BLaER1 (cell line): Measurements from ENCODE around the gene NANOS3.
A peak's percentile ranks its signal among the peaks of the same experiment; 100 is the strongest.

Experiments
- H3K27ac ChIP-seq: shearing (Covaris generic); formaldehyde crosslinking; 2 replicates; pipeline ENCODE4 v1.8.1; 2022
- H3K27me3 ChIP-seq: shearing (Covaris generic); formaldehyde crosslinking; 2 replicates; pipeline ENCODE4 v1.8.1; 2022
- H3K36me3 ChIP-seq: shearing (Covaris generic); formaldehyde crosslinking; 2 replicates; pipeline ENCODE4 v1.8.1; 2022
- H3K4me1 ChIP-seq: shearing (Covaris generic); formaldehyde crosslinking; 2 replicates; pipeline ENCODE4 v1.8.1; 2022
- H3K4me2 ChIP-seq: shearing (Covaris generic); formaldehyde crosslinking; 2 replicates; pipeline ENCODE4 v1.8.1; 2022
- H3K4me3 ChIP-seq: shearing (Covaris generic); formaldehyde crosslinking; 2 replicates; pipeline ENCODE4 v1.8.1; 2022
- H3K9ac ChIP-seq: shearing (Covaris generic); formaldehyde crosslinking; 2 replicates; pipeline ENCODE4 v1.8.1; 2022
- H3K9me3 ChIP-seq: shearing (Covaris generic); formaldehyde crosslinking; 2 replicates; pipeline ENCODE4 v1.8.1; 2022
- H4K20me1 ChIP-seq: shearing (Covaris generic); formaldehyde crosslinking; 2 replicates; pipeline ENCODE4 v1.8.1; 2022
- Cebpa-rat ChIP-seq: shearing (Covaris generic); IDR thresholded peaks from 2 replicates; pipeline ENCODE4 v1.8.1; 2022

Gene NANOS3

GRCh38 chr19:13842291-13843103 lies 34.4 kb upstream of the NANOS3 start:
- H4K20me1 ChIP-seq = peaks cover 5% of the 10 kb centered on the region; the same call in 1 of the 2 replicates
- H3K9me3 ChIP-seq = no peaks in the 10 kb centered on the region
- H3K27ac ChIP-seq = peak overlapping the region; percentile 95
- no peak for TF ChIP-seq Cebpa-rat
- peak overlapping the region; percentile 95 for H3K9ac ChIP-seq
- peaks cover 87% of the 10 kb centered on the region for H3K4me1 ChIP-seq
- peak overlapping the region; percentile 98 for H3K4me2 ChIP-seq
- no peaks in the 10 kb centered on the region for H3K27me3 ChIP-seq
- no peaks in the 10 kb centered on the region for H3K36me3 ChIP-seq
- peak overlapping the region; percentile 92 for H3K4me3 ChIP-seq

GRCh38 chr19:13843104-13843921 lies 33.6 kb upstream of the NANOS3 start:
- H4K20me1 ChIP-seq = peaks cover 5% of the 10 kb centered on the region; the same call in 1 of the 2 replicates
- no peaks in the 10 kb centered on the region for H3K27me3 ChIP-seq
- H3K4me2 ChIP-seq = peak overlapping the region; percentile 98
- no peaks in the 10 kb centered on the region for H3K36me3 ChIP-seq
- peak overlapping the region; percentile 95 for H3K9ac ChIP-seq
- H3K4me3 ChIP-seq = peak overlapping the region; percentile 92
- no peak for TF ChIP-seq Cebpa-rat
- peaks cover 85% of the 10 kb centered on the region for H3K4me1 ChIP-seq
- H3K27ac ChIP-seq = peak overlapping the region; percentile 95
- no peaks in the 10 kb centered on the region for H3K9me3 ChIP-seq

GRCh38 chr19:13844130-13844631 lies 32.8 kb upstream of the NANOS3 start:
- TF ChIP-seq Cebpa-rat = no peak
- Histone ChIP-seq H4K20me1 (peaks cover 5% of the 10 kb centered on the region; the same call in 1 of the 2 replicates), H3K4me3 (no peak overlapping the region), H3K36me3 (no peaks in the 10 kb centered on the region), H3K27me3 (no peaks in the 10 kb centered on the region), H3K9ac (peak overlapping the region; percentile 95; the same call in 1 of the 2 replicates), H3K4me1 (peaks cover 83% of the 10 kb centered on the region), H3K4me2 (peak overlapping the region; percentile 98), H3K9me3 (no peaks in the 10 kb centered on the region), H3K27ac (peak overlapping the region; percentile 95)

GRCh38 chr19:13846557-13847406 lies 30.2 kb upstream of the NANOS3 start:
- Histone ChIP-seq H3K4me1 (peaks cover 70% of the 10 kb centered on the region), H4K20me1 (no peaks in the 10 kb centered on the region), H3K27ac (peak overlapping the region; percentile 99), H3K9ac (peak overlapping the region; percentile 91), H3K27me3 (peaks cover 13% of the 10 kb centered on the region; the same call in 1 of the 2 replicates), H3K4me3 (peak overlapping the region; percentile 67), H3K4me2 (peak overlapping the region; percentile 98), H3K36me3 (no peaks in the 10 kb centered on the region), H3K9me3 (no peaks in the 10 kb centered on the region)
- peak; percentile 62; the same call in 1 of the 2 replicates for TF ChIP-seq Cebpa-rat

- Histone ChIP-seq H3K27me3 (peaks cover 13% of the 10 kb centered on the region; the same call in 1 of the 2 replicates), H3K9me3 (no peaks in the 10 kb centered on the region), H3K4me1 (peaks cover 69% of the 10 kb centered on the region), H3K9ac (peak overlapping the region; percentile 91), H3K36me3 (no peaks in the 10 kb centered on the region), H3K27ac (peak overlapping the region; percentile 99), H4K20me1 (no peaks in the 10 kb centered on the region), H3K4me3 (peak overlapping the region; percentile 67), H3K4me2 (peak overlapping the region; percentile 98)
- TF ChIP-seq Cebpa-rat = no peak
These were observed 29.3 kb upstream of the NANOS3 start for GRCh38 chr19:13847407-13848339.

GRCh38 chr19:13848340-13848677 lies 28.6 kb upstream of the NANOS3 start:
- peaks cover 65% of the 10 kb centered on the region for H3K4me1 ChIP-seq
- H3K9ac ChIP-seq = no peak overlapping the region
- peaks cover 13% of the 10 kb centered on the region; the same call in 1 of the 2 replicates for H3K27me3 ChIP-seq
- H3K9me3 ChIP-seq = no peaks in the 10 kb centered on the region
- no peak for TF ChIP-seq Cebpa-rat
- no peak overlapping the region for H3K27ac ChIP-seq
- no peaks in the 10 kb centered on the region for H3K36me3 ChIP-seq
- no peaks in the 10 kb centered on the region for H4K20me1 ChIP-seq
- peak overlapping the region; percentile 98 for H3K4me2 ChIP-seq
- H3K4me3 ChIP-seq = no peak overlapping the region

- Histone ChIP-seq H3K27ac (no peak overlapping the region), H3K27me3 (peaks cover 13% of the 10 kb centered on the region; the same call in 1 of the 2 replicates), H3K4me2 (no peak overlapping the region), H3K4me3 (no peak overlapping the region), H3K9ac (no peak overlapping the region), H3K9me3 (no peaks in the 10 kb centered on the region), H4K20me1 (no peaks in the 10 kb centered on the region), H3K36me3 (no peaks in the 10 kb centered on the region), H3K4me1 (peaks cover 57% of the 10 kb centered on the region)
- no peak for TF ChIP-seq Cebpa-rat
These were observed 27.9 kb upstream of the NANOS3 start for GRCh38 chr19:13848798-13849676.
